Lung (tissue), 16 donors: Measurements from ENCODE around the gene TAF1L. TPM values are rescaled to one million over a fixed set of nuclear protein-coding genes. Genes with fewer than 3 reads are reported as not detected.

Experiments
- ATAC-seq: fragments of 200-7000 bp; cut with Tn5 transposase; one replicate; pipeline ENCODE4 v1.9.1; 2020; ENCODE audit warnings: moderate number of reproducible peaks; ENCODE audit not compliant: insufficient read depth, low FRiP score
- DNase-seq, 3 donors: peaks; one replicate each; pipeline ENCODE4 v3.0.0-alpha.2; 2013 to 2017
- H3K27ac ChIP-seq, 2 donors: one replicate each; pipeline ENCODE4 v1.5.1; 2013; ENCODE audit warnings: mild to moderate bottlenecking in 2 of 2, moderate library complexity in 2 of 2, control low read depth in 1 of 2, inconsistent platforms in 1 of 2, low read depth in 1 of 2, low read length in 1 of 2
- H3K27me3 ChIP-seq, 3 donors: one replicate each; pipeline ENCODE4 v1.5.1; 2013; ENCODE audit warnings: low read length in 2 of 3; ENCODE audit not compliant: control insufficient read depth in 3 of 3, insufficient read depth in 3 of 3
- H3K36me3 ChIP-seq, 4 donors: one replicate each; pipeline ENCODE4 v1.5.1; 2013; ENCODE audit warnings: low read length in 4 of 4, mild to moderate bottlenecking in 1 of 4, moderate library complexity in 1 of 4; ENCODE audit not compliant: control insufficient read depth in 4 of 4, insufficient read depth in 4 of 4
- H3K4me1 ChIP-seq, 5 donors: one replicate each; pipeline ENCODE4 v1.5.1; 2013; ENCODE audit warnings: low read length in 5 of 5, mild to moderate bottlenecking in 2 of 5, moderate library complexity in 1 of 5; ENCODE audit not compliant: control insufficient read depth in 5 of 5, insufficient read depth in 5 of 5
- H3K4me3 ChIP-seq: one replicate; pipeline ENCODE4 v1.5.1; 2013; ENCODE audit warnings: mild to moderate bottlenecking, control low read depth, moderate library complexity
- H3K9ac ChIP-seq, 2 donors: one replicate each; pipeline ENCODE4 v1.5.1; 2013; ENCODE audit warnings: low read length in 2 of 2, control low read depth in 1 of 2; ENCODE audit not compliant: insufficient read depth in 1 of 2
- H3K9me3 ChIP-seq, 4 donors: one replicate each; pipeline ENCODE4 v1.5.1; 2013; ENCODE audit warnings: low read length in 3 of 4, mild to moderate bottlenecking in 1 of 4, moderate library complexity in 1 of 4; ENCODE audit not compliant: control insufficient read depth in 4 of 4, insufficient read depth in 3 of 4
- WGBS, 2 donors: extraction: QIAGEN DNeasy Blood & Tissue Kit; methylation state at CpG; one replicate each; pipeline ENCODE4 v1.1.7; 2013; 5-methylcytosine and 5-hydroxymethylcytosine counted together
- long read RNA-seq, 5 donors: transcript quantifications; one replicate each; lab custom pipeline, GENCODE V29; 2026
- polyA plus RNA-seq, 2 donors: library from polyadenylated mRNA; stranded (reverse); fragments of 200-250 nt; gene quantifications; one replicate each; pipeline ENCODE4 v1.2.1, GENCODE V29; 2013
- total RNA-seq, 2 donors: library from RNA; depleted of rRNA in 1 of 2; stranded (reverse); fragments of >200 nt in 1 of 2; gene quantifications; one replicate each; pipeline ENCODE4 v1.2.1, GENCODE V29; 2014 to 2021
- TF ChIP-seq, protein P1 (sequence below): IDR thresholded peaks from 2 replicates; pipeline ENCODE4 v1.5.1; 2012; ENCODE audit warnings: mild to moderate bottlenecking; ENCODE audit errors: control extremely low read depth, extremely low read depth
- donor health status: control.
- donor health status: control.
- donor health status: Bipolar disorder and iron deficiency.
- donor health status: healthy.
- donor health status: DM: yes; HTN: yes; CAD: no.

Gene TAF1L, protein sequence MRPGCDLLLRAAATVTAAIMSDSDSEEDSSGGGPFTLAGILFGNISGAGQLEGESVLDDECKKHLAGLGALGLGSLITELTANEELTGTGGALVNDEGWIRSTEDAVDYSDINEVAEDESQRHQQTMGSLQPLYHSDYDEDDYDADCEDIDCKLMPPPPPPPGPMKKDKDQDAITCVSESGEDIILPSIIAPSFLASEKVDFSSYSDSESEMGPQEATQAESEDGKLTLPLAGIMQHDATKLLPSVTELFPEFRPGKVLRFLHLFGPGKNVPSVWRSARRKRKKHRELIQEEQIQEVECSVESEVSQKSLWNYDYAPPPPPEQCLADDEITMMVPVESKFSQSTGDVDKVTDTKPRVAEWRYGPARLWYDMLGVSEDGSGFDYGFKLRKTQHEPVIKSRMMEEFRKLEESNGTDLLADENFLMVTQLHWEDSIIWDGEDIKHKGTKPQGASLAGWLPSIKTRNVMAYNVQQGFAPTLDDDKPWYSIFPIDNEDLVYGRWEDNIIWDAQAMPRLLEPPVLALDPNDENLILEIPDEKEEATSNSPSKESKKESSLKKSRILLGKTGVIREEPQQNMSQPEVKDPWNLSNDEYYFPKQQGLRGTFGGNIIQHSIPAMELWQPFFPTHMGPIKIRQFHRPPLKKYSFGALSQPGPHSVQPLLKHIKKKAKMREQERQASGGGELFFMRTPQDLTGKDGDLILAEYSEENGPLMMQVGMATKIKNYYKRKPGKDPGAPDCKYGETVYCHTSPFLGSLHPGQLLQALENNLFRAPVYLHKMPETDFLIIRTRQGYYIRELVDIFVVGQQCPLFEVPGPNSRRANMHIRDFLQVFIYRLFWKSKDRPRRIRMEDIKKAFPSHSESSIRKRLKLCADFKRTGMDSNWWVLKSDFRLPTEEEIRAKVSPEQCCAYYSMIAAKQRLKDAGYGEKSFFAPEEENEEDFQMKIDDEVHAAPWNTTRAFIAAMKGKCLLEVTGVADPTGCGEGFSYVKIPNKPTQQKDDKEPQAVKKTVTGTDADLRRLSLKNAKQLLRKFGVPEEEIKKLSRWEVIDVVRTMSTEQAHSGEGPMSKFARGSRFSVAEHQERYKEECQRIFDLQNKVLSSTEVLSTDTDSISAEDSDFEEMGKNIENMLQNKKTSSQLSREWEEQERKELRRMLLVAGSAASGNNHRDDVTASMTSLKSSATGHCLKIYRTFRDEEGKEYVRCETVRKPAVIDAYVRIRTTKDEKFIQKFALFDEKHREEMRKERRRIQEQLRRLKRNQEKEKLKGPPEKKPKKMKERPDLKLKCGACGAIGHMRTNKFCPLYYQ (N-terminal part only)
- under 1 TPM in 1 of 2 donors, not detected in 1; 0.03 TPM for total RNA-seq
- polyA plus RNA-seq, result under 1 TPM in 1 of 2 donors, not detected in 1; 0.01 TPM
- long read RNA-seq, donor 1, result 0 reads
- long read RNA-seq, donor 2, result 0 reads
- long read RNA-seq, donor 3, full-length matches to known transcripts, result 1 of 1 reads
- long read RNA-seq, donor 3, partial matches to known transcripts, result 0 of 1 reads
- long read RNA-seq, donor 3, other reads (novel, unspliced or antisense), result 0 of 1 reads
- long read RNA-seq, donor 4, result 0 reads
- long read RNA-seq, donor 5, result 0 reads

DNA sequence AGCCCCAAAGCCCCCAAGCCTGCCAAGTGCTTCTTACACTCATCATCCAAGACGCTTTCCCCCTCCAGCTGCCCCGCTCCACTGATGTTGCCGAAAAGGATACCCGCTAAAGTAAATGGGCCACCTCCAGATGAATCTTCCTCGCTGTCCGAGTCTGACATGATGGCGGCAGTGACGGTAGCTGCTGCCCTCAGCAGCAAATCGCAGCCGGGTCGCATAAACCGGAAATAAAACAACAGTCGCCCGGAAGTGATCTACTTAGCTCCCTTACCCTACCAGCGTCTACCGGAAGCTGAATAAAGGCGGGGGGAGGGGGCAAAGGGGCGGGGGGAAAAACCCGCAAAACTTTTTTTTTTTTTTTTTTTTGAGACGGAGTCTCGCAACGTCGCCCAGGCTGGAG lies at the start of gene TAF1L:
Gene TAF1L, minus strand, starts transcription at position 308 of the 400 bp plus-strand sequence. Its CDS starts 90 bp downstream, at position 218.
- ATAC-seq (no peak), DNase-seq (no peak)

DNA sequence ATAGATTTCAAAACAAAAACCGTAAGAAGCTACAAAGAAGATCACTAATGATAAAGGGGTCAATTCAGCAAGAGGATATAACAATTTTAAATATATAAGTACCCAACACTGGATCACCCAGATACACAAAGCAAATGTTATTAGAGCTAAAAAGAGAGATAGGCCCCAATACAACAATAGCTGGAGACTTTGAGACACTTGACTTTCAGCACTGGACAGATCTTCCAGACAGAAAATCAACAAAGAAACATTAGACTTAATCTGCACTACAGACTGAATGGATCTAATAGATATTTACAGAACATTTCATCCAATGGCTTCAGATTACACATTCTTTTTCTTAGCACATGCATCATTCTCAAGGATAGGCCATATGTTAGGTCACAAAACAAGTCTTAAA lies 46.3 kb upstream of the TAF1L start:
- Histone ChIP-seq H3K9me3 (peaks cover 0 to 8% (median 3%) of the 10 kb centered on the region in 4 donors), H3K27me3 (no peaks in the 10 kb centered on the region), H3K4me1 (no peaks in the 10 kb centered on the region), H3K4me3 (no peak overlapping the region), H3K9ac (no peak overlapping the region), H3K36me3 (no peaks in the 10 kb centered on the region), H3K27ac (no peak overlapping the region)
- DNase-seq, result no peak
- ATAC-seq, result no peak
- TF ChIP-seq, protein P1, sequence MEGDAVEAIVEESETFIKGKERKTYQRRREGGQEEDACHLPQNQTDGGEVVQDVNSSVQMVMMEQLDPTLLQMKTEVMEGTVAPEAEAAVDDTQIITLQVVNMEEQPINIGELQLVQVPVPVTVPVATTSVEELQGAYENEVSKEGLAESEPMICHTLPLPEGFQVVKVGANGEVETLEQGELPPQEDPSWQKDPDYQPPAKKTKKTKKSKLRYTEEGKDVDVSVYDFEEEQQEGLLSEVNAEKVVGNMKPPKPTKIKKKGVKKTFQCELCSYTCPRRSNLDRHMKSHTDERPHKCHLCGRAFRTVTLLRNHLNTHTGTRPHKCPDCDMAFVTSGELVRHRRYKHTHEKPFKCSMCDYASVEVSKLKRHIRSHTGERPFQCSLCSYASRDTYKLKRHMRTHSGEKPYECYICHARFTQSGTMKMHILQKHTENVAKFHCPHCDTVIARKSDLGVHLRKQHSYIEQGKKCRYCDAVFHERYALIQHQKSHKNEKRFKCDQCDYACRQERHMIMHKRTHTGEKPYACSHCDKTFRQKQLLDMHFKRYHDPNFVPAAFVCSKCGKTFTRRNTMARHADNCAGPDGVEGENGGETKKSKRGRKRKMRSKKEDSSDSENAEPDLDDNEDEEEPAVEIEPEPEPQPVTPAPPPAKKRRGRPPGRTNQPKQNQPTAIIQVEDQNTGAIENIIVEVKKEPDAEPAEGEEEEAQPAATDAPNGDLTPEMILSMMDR, result no peak
- WGBS, 2 donors, result 89 to 91% methylated on average over 1 of the region's 1 CpG

More for the DNA sequence above, at the start of gene TAF1L:
- no peaks in the 10 kb centered on the region for H3K36me3 ChIP-seq
- no peak within 1 kb of the TSS for H3K9ac ChIP-seq
- WGBS, 2 donors, result 93 to 96% methylated on average over 23 of the region's 23 CpGs
- H3K9me3 ChIP-seq, result peaks cover 0 to 3% (median 0%) of the 10 kb centered on the region in 4 donors
- TF ChIP-seq, protein P1, result no peak
- H3K4me1 ChIP-seq, result no peaks in the 10 kb centered on the region
- no peak within 1 kb of the TSS for H3K27ac ChIP-seq
- H3K27me3 ChIP-seq, result no peaks in the 10 kb centered on the region
- H3K4me3 ChIP-seq, result no peak within 1 kb of the TSS

DNA sequence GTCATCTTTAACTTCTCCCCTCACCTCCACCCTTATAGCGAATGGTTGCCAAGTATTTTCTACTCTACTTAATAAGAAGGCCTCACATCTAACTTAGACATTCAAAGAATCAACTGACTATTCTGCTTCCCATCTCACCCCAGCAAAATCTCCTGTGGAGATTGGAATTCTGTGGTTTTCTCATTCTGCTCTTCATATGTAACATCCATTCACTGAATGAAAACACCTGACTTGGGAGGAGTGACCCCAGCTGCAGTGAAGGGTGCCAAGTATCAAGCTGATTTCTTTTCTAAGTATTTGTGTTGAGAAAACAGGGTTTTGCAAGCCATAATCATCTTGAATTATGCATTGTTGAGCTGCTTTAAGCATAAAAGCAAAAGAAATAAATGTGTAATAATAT lies 42.5 kb upstream of the TAF1L start:
- Histone ChIP-seq H3K9ac (no peak overlapping the region), H3K27me3 (no peaks in the 10 kb centered on the region), H3K9me3 (peaks cover 0 to 2% (median 0%) of the 10 kb centered on the region in 4 donors), H3K36me3 (no peaks in the 10 kb centered on the region), H3K4me1 (no peaks in the 10 kb centered on the region), H3K4me3 (no peak overlapping the region), H3K27ac (no peak overlapping the region)
- 80 to 86% methylated on average over 1 of the region's 1 CpG for WGBS, 2 donors
- TF ChIP-seq, protein P1, result no peak
- no peak for DNase-seq
- no peak for ATAC-seq
